Body of pancreas (tissue), 4 donors: ENCODE measurements around the gene XRCC5.

Experiments used
- POLR2A ChIP-seq, 3 donors: fragments of 450-650 bp; IDR thresholded peaks; one replicate each; pipeline ENCODE4 v1.6.1; 2016; ENCODE audit warnings: antibody characterized with exemption in 3 of 3, mild to moderate bottlenecking in 2 of 3
- TF ChIP-seq, protein P1 (sequence below), 7 experiments: fragments of 450-650 bp in 4 of 7; fragments of 200-600 bp in 3 of 7; sonication (generic) in 3 of 7; IDR thresholded peaks; one replicate each; pipeline ENCODE4 v1.5.1; 2016 to 2019; ENCODE audit warnings: antibody characterized with exemption in 7 of 7

DNA sequence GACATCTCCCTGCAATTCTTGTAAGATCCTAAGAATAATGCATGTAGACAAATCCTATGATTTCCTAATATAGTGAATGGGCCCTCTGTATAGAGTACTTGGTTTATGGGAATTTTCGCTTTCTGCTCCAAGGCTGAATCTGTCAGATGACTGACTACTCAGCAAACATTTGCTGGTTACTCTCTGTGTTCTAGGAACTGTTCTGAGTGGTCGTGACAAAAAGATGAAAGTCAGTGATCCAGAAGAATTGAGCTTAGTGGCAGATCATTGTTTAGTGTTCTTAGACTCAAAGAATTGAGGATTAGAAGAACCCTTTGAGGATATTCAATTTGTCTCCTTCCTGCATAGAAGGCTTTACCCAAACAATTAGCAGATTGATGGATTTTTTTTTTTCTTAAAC is 10.0 kb downstream of the XRCC5 start:
- TF ChIP-seq, protein P1, sequence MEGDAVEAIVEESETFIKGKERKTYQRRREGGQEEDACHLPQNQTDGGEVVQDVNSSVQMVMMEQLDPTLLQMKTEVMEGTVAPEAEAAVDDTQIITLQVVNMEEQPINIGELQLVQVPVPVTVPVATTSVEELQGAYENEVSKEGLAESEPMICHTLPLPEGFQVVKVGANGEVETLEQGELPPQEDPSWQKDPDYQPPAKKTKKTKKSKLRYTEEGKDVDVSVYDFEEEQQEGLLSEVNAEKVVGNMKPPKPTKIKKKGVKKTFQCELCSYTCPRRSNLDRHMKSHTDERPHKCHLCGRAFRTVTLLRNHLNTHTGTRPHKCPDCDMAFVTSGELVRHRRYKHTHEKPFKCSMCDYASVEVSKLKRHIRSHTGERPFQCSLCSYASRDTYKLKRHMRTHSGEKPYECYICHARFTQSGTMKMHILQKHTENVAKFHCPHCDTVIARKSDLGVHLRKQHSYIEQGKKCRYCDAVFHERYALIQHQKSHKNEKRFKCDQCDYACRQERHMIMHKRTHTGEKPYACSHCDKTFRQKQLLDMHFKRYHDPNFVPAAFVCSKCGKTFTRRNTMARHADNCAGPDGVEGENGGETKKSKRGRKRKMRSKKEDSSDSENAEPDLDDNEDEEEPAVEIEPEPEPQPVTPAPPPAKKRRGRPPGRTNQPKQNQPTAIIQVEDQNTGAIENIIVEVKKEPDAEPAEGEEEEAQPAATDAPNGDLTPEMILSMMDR (IDR thresholded peaks at IDR 0.05), result no peak
- TF ChIP-seq POLR2A (IDR thresholded peaks at IDR 0.05), result no peak
